Measurements from ENCODE around the gene NWD2.

GRCh38 chr4:37471093-37471492, 226.6 kb downstream of the NWD2 start:
- no peak for TF ChIP-seq CTCF (IDR thresholded peaks at IDR 0.05)
- TF ChIP-seq ZFX (IDR thresholded peaks at IDR 0.05; ENCODE audit: borderline replicate concordance): no peak

Measured in 22Rv1 (cell line).